Erythroblast (primary cell): ENCODE results near the gene NCR1.

Experiments
- GATA1 ChIP-seq: IDR thresholded peaks from 2 replicates; pipeline ENCODE4 v1.6.1; 2011; ENCODE audit warnings: low read depth, mild to moderate bottlenecking, control low read depth, low read length, moderate library complexity
- POLR2A ChIP-seq: IDR thresholded peaks from 2 replicates; pipeline ENCODE4 v1.6.1; 2011; ENCODE audit warnings: mild to moderate bottlenecking, low read length

- TF ChIP-seq POLR2A, result no peak
- TF ChIP-seq GATA1, result no peak
These were observed 49.4 kb downstream of the NCR1 start for GRCh38 chr19:54955376-54955775.
